ENCODE data around the gene GAREM1.
"Not testable (repeated sequence)": the region's sequence is repeated elsewhere in the genome, so short reads cannot be mapped to it uniquely, and the experiment has no call there.

GAREM1 gene

DNA sequence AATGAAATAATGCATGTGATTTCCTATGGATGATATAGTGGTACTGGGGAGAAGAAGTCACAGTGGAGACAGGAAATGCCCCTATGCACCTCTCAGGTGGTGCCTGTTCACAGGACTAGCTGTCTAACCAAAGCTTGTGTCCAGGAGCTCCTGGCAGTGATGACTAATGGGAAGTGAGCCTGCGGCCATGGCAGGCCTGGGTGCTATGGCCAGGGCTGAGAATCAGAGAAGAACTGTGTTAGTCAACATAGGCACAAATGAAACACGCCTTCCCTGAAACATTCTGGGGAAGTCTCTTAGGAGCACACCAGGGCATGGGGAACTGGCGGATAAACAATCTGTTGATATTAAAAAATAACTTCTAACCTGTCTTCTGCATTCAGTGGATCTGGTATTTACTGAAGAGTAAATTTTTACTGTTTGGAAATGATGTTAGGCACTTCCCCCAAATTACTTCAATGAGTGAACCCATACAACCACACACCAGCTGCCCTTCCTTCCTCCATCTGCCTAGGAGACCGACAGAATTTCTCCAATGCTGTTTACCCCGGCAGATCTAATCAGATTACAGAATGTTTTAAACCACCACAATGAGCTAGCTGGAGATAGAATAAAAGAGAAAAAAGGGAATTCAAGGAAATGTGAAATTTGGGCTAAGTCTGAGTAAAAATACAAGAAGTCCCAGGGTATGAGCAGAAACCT, 213.4 kb downstream of the GAREM1 start:
- no peak for DNase-seq (ENCODE audit: low spot score)

DNA sequence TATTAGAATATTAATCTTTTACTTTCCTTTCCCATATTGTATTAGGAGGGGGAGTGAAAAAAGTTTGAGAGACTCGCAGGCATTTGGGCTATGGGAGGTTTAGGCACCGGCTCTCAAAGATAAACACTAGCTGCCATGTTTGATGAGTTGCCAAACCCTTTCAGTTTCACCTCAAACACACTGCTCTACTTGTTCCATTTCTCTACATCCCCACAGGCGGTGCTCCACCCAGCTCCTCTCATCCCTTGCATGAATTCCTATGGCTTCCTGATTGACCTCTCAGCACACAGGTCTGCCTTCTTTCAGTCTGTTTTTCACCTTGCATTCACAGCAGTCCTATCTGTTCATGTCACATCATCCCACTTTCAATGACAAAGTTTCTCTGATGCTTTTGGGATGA, 215.1 kb downstream of the GAREM1 start:
- no peak for DNase-seq (ENCODE audit: low spot score)

DNA sequence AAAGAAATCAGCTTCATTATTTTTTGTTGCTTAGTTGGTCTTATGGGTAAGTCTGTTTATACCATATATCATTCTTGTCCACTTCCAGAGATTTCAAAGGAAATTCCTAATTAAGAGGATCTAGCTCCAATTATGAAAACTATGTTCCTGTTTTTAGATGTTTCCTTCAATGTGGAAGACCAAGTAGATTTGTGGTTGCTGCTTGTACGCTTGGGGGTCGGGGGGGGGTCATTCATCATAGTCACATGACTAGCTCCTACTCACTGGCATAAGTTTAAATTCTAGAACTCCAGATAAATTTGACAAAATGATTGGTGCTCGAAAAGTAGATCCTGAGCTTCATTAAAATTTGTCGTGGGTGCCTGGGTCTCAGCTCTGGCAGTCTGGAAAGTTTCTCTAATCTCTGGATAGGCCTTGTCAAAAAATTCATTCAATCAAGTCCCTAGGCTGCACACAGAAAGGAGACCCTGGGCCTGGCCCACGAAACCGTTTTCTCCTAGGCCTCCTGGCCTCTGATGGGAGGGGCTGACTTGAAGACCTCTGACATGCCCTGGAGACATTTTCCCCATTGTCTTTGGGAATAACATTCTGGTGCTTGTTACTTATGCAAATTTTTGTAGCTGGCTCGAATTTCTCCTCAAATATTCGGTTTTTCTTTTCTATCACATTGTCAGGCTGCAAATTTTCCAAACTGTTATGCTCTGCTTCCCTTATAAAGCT, 218.4 kb downstream of the GAREM1 start:
- no peak for DNase-seq (ENCODE audit: low spot score)

DNA sequence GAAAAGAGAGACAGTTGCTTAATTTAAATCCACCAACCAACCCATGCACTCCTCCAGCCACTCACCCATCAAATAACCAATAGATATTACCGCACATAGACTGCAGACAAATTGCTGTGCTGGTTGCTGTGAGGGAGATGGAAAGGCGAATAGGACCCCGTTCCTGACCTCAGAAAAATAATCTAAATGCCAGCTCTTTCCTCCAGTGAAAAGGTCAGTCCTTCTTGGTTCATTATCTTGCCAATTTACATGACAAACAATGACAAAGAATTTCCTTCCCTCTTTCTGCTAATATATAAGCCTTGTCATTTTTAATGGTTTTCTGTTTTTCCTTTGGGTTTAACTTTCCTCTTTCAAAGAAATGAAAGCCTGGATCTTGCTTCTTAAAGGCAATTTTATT, 219.2 kb downstream of the GAREM1 start:
- no peak for DNase-seq (ENCODE audit: low spot score)

DNA sequence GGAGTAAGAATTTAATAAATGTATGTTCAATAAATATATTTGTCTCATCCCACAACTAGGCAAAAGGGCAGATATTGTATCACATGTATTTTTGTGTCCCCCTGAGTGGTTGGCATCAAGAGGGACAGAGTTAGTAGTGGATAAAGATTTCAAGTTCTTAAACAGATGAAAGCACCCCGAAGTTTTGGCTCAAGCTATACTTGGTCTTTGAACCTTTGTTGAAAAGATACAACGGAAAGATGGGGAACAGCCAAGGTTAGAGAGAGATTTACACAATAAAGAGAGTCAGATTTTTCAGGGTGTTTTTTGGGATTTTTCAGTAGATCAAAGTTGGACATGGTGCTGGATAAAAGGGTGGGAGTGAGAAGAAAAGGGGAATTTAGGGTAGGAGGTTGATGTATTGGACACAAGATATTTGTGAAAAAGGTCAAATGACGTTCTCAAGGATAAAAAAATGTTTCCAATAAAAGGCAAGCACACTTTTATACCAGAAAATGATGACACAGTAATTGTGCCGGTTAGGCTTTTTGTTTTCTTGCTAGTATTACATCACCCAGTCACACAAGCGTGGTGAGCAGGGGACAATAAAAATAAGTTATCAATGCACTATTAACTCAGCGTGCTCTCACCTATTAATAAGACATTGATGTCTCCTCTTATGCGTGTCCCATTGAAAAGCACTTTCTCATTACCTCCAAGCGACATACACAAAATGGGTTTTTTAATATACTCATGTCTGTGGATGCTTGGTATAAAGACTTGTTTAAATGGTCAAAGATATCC, 221.3 kb downstream of the GAREM1 start:
- no peak for DNase-seq (ENCODE audit: low spot score)

DNA sequence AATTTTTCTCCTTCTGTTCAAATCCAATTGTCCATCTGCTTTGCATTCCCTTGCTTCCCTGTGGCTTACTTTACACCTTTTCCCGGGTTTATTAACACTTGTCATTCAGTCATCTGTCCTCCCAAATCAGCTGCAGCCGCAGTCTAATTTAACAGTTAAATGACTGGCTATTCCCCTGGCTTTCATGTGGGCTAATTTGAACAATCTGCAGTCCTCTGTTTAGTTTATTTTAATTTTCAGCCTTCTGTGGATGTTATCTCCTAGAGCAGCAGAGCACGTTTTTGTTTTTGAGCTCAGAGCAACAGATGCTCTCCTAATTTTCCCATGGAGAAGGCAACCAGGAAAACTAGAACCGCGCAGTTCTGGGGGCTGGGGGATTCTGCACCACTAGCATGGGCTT, 225.8 kb downstream of the GAREM1 start:
- DNase-seq (ENCODE audit: low spot score) = no peak

DNA sequence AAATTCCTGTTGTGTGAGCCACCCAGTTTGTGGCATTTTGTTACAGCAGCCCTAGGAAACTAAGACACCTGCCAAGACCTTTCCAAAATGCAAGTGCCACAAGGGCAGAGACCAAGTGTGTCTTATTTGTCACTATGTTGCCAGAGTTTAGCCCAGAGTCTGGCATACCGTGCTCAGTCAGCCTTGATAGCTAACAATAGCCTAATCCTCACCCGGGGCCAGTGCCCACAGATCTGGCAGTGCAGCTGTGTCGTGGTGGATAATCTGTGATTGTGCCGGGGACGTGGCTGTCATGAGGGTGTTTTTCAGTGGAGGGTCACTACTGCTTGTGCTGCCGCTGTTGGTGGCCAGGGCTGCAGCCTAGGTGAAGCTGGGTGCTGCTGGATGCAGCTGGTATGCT, 227.3 kb downstream of the GAREM1 start:
- DNase-seq (ENCODE audit: low spot score) = no peak

DNA sequence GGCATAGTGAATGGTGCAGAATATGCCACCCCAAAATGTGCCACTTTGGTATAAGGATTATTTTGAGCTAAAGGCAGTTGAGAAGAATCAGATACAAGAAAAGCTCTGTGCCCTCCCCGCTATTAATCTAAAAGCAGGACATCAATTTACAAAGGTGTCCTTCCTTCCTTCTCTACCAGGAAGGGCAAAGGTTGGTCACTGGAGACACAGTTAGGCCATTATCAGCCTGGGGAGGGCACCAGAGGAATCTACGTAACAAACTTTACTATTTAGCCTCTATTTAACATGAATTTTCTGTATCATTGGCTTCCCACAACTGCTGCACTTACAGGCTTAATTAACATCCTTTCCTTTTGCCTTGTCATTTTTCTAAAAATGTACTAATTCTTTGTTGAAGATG, 228.3 kb downstream of the GAREM1 start:
- no peak for DNase-seq (ENCODE audit: low spot score)

DNA sequence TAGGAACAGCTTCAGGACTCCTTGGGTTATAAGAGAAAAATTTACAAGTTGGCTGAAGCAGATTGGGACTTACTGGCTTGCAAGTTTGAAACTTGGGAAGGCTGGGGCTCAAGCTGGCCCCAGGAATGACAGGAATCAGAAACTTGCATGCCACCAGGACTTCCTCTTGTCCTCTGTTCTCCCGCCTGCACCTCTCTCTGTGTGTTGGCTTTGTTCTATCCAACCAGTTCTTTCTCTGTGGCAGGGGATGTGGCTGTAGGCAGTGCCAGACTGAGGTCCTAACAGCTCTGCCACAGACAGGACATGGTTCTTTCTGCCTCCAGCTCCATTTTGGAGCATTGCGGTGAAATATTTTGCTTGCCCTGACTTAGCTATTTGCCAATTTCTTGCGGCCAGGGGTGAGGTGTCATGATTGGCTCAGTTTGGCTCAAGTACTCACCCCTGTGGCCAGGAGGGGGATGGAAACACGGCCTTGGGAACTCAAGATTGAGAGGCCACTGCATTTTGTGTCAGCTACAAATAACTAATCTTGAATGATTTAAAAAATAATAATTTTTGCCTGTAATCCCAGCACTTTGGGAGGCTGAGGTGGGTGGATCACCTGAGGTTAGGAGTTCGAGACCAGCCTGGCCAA, 231.9 kb downstream of the GAREM1 start:
- DNase-seq (ENCODE audit: low spot score) = no peak

DNA sequence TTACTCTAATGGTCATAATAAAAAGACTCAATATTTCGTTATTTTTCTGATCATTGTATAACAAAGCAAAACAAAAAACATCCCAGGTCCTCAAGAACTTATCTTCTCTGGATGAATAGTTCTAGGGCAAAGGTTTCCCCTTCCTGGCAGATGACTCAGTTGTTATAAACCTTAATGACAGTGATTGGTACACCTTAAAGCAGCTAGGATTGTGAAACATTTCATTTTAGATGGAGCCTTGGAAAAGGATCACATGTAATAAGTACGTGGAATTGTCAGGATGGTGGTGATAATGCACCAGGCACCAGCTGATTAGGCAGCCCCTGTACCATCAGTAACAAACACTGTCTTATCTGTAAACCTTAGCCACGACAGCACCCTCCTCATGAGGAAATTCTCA, 233.6 kb downstream of the GAREM1 start:
- DNase-seq (ENCODE audit: low spot score) = no peak

DNA sequence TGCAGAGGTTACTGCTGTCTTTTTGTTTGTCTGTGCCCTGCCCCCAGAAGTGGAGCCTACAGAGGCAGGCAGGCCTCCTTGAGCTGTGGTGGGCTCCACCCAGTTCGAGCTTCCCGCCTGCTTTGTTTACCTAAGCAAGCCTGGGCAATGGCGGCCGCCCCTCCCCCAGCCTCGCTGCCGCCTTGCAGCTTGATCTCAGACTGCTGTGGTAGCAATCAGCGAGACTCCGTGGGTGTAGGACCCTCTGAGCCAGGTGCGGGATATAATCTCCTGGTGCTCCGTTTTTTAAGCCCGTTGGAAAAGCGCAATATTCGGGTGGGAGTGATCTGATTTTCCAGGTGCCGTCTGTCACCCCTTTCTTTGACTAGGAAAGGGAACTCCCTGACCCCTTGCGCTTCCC, 237.3 kb downstream of the GAREM1 start:
- DNase-seq (ENCODE audit: low spot score) = not testable (repeated sequence)

DNA sequence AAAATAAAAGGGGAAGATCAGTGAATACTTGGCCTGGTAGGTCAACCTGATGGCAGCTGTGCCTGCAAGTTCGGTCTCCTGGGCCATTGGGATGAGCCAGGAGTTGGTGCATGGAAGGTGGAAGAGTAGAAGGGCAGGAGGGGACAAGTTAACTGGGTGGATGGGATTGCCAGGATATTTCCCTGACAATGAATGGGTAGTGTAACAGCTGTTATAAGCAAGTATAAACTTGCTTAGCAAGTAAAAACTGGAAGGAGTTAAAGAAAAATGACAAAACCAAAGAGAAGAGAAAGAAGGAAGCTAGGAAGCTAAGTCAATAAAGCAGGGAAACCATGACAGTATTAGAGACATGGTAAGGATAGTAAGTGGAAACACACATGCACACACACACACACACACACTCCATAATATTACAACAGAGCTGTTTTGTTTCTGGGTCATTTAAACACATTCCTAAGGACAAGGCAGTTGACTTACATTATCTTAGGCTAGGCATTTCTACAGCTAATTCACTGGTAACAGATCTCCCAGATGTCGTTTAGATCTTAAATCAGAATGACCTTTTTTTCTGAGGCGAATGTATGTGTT, 251.2 kb downstream of the GAREM1 start:
- DNase-seq (ENCODE audit: low spot score) = no peak

DNA sequence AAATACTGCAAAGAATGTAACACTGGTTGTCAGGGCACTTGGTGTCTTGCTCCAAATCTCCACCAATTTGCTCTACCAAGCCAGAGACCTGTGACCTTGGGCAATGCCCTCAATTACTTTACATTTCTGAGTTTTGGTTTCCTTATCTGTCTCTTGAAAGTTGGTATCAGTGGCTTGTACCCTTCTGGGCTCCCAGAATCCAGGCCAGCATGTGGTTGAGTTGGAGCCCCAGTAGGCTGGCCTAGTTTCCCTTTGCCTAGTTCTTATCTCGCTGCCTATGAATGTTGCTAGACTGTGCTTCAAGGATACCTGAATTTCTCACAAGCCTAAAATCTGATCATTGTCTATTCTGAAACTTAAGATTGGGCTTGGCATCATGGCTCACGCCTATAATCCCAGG, 254.3 kb downstream of the GAREM1 start:
- no peak for DNase-seq (ENCODE audit: low spot score)

DNA sequence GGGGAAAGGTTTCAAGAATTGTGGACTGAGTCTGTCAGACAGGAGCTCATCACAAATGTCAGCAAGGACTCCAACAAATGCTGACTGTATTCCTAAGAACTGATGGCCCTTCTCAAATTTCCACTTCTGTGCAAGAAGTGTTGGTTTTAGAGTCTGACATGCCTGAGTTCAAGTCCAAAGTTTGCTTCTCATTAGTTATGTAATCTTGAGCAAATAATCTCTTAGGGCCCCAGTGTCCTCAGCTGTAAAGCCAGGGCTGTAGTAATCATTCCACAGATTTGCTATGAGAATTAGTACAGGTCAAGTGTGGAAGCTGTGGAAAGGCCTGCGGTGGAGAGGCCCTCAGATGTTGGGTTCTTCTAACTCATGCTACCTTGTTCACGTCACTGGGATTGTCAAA, 257.0 kb downstream of the GAREM1 start:
- DNase-seq (ENCODE audit: low spot score) = no peak
